T-cell (primary cell): ENCODE results near the gene SEC14L3. TPM values are rescaled to one million over a fixed set of nuclear protein-coding genes. Genes with fewer than 3 reads are reported as not detected.

Source experiments
- ATAC-seq, 4 experiments: fragments of 200-7000 bp in 3 of 4; fragments of 150-1000 bp in 1 of 4; cut with Tn5 transposase; replicated peaks in 1 of 4; 1 replicate in 3 of 4; 2 replicates in 1 of 4; pipeline ENCODE4 v1.10.0; 2021; ENCODE audit warnings: moderate library complexity in 3 of 4, mild to moderate bottlenecking in 2 of 4, moderate number of reproducible peaks in 1 of 4
- CTCF ChIA-PET, 2 donors: fragments of 300-600 bp; sonication (Branson Sonifier 250); formaldehyde crosslinking; loops; one replicate each; lab custom pipeline; 2022; ENCODE audit warnings: antibody characterized with exemption in 2 of 2; lab: Charles Lee
- POLR2A ChIA-PET, 2 donors: fragments of 300-600 bp; sonication (Branson Sonifier 250); formaldehyde crosslinking; loops; one replicate each; lab custom pipeline; 2022; ENCODE audit warnings: antibody characterized with exemption in 2 of 2; lab: Charles Lee
- DNase-seq, 35 experiments: peaks; one replicate each; pipeline versions ENCODE4 v3.0.0 to v3.0.0-alpha.2; 2013 to 2023
- H3K27ac ChIP-seq: one replicate; pipeline ENCODE4 v1.5.1; 2013; ENCODE audit warnings: low read length
- H3K27me3 ChIP-seq, 2 experiments: replicated peaks in 1 of 2; 1 replicate in 1 of 2; 2 replicates in 1 of 2; pipeline versions ENCODE4 v1.6.1 to v1.7.0; 2013; ENCODE audit warnings: low read length in 1 of 2, mixed read lengths in 1 of 2; ENCODE audit not compliant: control insufficient read depth in 2 of 2, insufficient read depth in 2 of 2; ENCODE audit errors: extremely low read depth in 1 of 2
- H3K36me3 ChIP-seq, 2 donors: 1 replicate in 1 of 2; 2 replicates in 1 of 2; pipeline versions ENCODE4 v1.6.1 to v1.7.0; 2013; ENCODE audit warnings: low read length in 1 of 2; ENCODE audit not compliant: control insufficient read depth in 2 of 2, insufficient read depth in 1 of 2; ENCODE audit errors: extremely low read depth in 1 of 2
- H3K4me1 ChIP-seq, 2 experiments: 1 replicate in 1 of 2; 2 replicates in 1 of 2; pipeline versions ENCODE4 v1.6.1 to v1.7.0; 2013; ENCODE audit warnings: low read length in 2 of 2, mixed read lengths in 1 of 2; ENCODE audit not compliant: insufficient read depth in 2 of 2, control insufficient read depth in 1 of 2; ENCODE audit errors: extremely low read depth in 1 of 2
- H3K4me3 ChIP-seq, 2 donors: 1 replicate in 1 of 2; 2 replicates in 1 of 2; pipeline versions ENCODE4 v1.5.1 to v1.7.0; 2013; ENCODE audit warnings: mild to moderate bottlenecking in 2 of 2, low read length in 1 of 2, moderate library complexity in 1 of 2; ENCODE audit not compliant: control insufficient read depth in 1 of 2; ENCODE audit errors: extremely low read depth in 1 of 2
- H3K9me3 ChIP-seq: 2 replicates; pipeline ENCODE4 v1.7.0; 2013
- H3K27ac Mint-ChIP-seq, 2 donors: one replicate each; pipeline ENCODE4 v1.8.0; 2020 to 2021; ENCODE audit warnings: mild to moderate bottlenecking in 2 of 2, mixed read lengths in 2 of 2
- H3K27me3 Mint-ChIP-seq, 2 donors: one replicate each; pipeline ENCODE4 v1.8.0; 2021 to 2022; ENCODE audit warnings: mixed read lengths in 2 of 2
- H3K36me3 Mint-ChIP-seq: one replicate; pipeline ENCODE4 v1.8.0; 2021; ENCODE audit warnings: mixed read lengths
- H3K4me1 Mint-ChIP-seq, 3 donors: one replicate each; pipeline ENCODE4 v1.8.0; 2020 to 2022; ENCODE audit warnings: mixed read lengths in 3 of 3, mild to moderate bottlenecking in 1 of 3
- H3K4me3 Mint-ChIP-seq, 3 donors: one replicate each; pipeline ENCODE4 v1.8.0; 2020 to 2022; ENCODE audit warnings: mild to moderate bottlenecking in 3 of 3, mixed read lengths in 3 of 3, moderate library complexity in 3 of 3
- H3K9me3 Mint-ChIP-seq, 3 donors: one replicate each; pipeline ENCODE4 v1.8.0; 2020 to 2022; ENCODE audit warnings: mixed read lengths in 3 of 3
- WGBS: methylation state at CpG from one replicate; pipeline ENCODE4 v1.1.5; 2013; ENCODE audit warnings: missing lambda C conversion rate; ENCODE audit not compliant: insufficient coverage; 5-methylcytosine and 5-hydroxymethylcytosine counted together
- total RNA-seq, 35 experiments: library from RNA in 6 of 35; stranded (reverse) in 6 of 35; fragments of 120-200 nt in 1 of 35; gene quantifications; one replicate each; pipeline versions ENCODE4 v1.2.1 to v1.2.4 and lab custom pipeline; 2013 to 2026

Gene SEC14L3
- total RNA-seq, 5 donors from 2014 or later (not counting 1 experiment from before 2014, with no cell fraction given) = not detected

DNA sequence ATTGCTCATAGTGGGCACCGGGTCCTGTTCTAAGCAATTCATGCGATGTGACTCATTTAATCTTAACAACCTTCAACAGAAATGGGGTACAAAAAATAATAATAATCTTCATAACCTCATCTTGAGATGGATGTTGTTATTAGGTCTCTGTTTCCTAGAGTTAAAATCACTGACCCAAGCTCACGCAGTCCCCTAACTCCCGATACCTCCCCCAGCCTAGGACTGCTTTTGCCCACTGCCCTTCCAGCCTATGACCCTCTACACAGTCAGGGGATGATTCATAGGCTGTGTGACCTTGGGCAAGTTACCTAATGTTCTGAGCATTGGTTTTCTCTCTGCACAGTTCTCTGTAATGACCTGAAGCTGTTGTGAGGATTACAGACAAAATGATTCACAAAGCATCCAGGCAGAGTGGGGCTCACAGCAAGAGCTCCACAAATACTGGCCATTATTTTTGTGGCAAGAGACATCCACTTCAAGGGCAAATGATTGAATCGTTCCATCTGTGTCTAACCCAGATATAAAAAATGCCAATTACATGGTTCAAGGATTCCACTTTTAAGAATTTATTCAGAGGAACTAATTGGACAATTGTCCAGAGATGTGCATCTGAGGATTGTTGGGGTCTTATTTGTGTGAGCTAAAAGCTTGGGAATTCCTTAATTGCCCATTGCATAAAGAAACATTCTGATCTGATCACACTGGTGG is 26.2 kb downstream of the SEC14L3 start:
- 60% methylated on average over 1 of the region's 5 CpGs for WGBS
- ChIA-PET CTCF (interaction anchor here (0.6 to 1.1 kb wide), 5 partner anchors 14 to 344 kb away, joined by 3 to 10 read pairs (median 3); partner anchors contain the start of gene LIF (in 1 of the 2)), POLR2A (interaction anchor here in 1 of 2 donors (0.7 kb wide), 2 partner anchors 308 to 682 kb away, joined by 3 read pairs; no protein-coding TSS in a partner anchor)
- H3K4me3 ChIP-seq = no peak overlapping the region
- Mint-ChIP-seq H3K9me3 (peaks cover 0 to 4% (median 2%) of the 10 kb centered on the region in 3 donors), H3K4me1 (peaks cover 15 to 23% (median 23%) of the 10 kb centered on the region in 3 donors), H3K27ac (no peak overlapping the region), H3K4me3 (no peak overlapping the region), H3K27me3 (peaks cover 35 to 44% of the 10 kb centered on the region in 2 donors), H3K36me3 (no peaks in the 10 kb centered on the region)
- no peak for ATAC-seq
- no peaks in the 10 kb centered on the region for H3K36me3 ChIP-seq
- H3K4me1 ChIP-seq = peaks cover 0 to 17% of the 10 kb centered on the region in 2 experiments
- peaks cover 2 to 70% of the 10 kb centered on the region in 2 experiments for H3K27me3 ChIP-seq
- H3K9me3 ChIP-seq = no peaks in the 10 kb centered on the region
- no peak for DNase-seq
- no peak overlapping the region for H3K27ac ChIP-seq

DNA sequence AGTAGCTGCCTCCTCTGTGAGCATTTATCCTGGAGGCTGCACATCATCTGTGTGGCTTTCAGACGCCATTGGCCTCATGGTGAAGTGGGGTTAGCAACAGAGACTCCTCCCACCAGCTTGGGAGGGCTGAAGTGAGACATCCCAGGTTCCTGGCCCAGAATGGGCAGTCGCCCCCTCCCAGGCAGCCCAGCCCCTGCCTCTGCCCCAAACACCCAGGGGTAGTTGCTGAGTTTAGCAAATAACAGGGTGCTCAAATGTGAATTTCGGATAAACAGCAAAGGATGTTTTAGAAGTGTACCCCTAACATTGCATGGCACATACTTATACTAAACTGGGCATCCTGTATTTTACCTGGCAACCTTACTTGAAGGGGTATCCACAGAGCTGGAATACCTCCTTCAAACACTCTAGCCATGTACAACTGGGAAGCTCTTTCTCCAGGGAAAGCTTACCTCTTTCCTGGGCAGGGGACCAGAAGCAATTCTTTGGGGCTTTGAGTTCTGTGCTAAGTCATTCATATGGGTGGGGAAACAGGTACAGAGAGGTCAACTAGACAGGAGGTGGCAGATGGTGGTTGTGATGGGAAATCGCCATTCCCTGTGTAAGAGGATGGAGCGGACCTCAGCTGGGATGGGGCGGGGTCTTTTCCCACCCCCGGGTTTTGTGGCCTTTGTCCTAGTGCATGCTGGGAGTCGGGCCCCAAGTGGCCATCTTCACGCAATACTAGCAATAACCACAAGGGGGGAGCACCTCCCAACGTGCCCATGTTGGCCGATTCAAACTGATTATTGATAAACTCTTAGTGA is 27.0 kb downstream of the SEC14L3 start:
- Mint-ChIP-seq H3K36me3 (no peaks in the 10 kb centered on the region), H3K4me3 (no peak overlapping the region), H3K27me3 (peaks cover 40 to 50% of the 10 kb centered on the region in 2 donors), H3K9me3 (peaks cover 0 to 4% (median 2%) of the 10 kb centered on the region in 3 donors), H3K27ac (no peak overlapping the region), H3K4me1 (peaks cover 15 to 26% (median 23%) of the 10 kb centered on the region in 3 donors)
- ChIA-PET CTCF (interaction anchor here (0.6 to 1.3 kb wide), 5 partner anchors 17 to 343 kb away, joined by 3 to 10 read pairs (median 5); partner anchors contain the start of gene LIF (in 1 of the 2)), POLR2A (interaction anchor here in 1 of 2 donors (0.7 kb wide), 1 partner anchor 307 kb away, joined by 3 read pairs; no protein-coding TSS in a partner anchor)
- Histone ChIP-seq H3K36me3 (no peaks in the 10 kb centered on the region), H3K4me1 (peaks cover 0 to 17% of the 10 kb centered on the region in 2 experiments), H3K27me3 (peaks cover 2 to 71% of the 10 kb centered on the region in 2 experiments), H3K9me3 (no peaks in the 10 kb centered on the region), H3K4me3 (no peak overlapping the region), H3K27ac (no peak overlapping the region)
- DNase-seq (peak in 17 of 35 experiments; percentile 22 to 74 (median 38)), ATAC-seq (peak in 3 of 4 experiments; percentile 42 to 49 (median 44))
- 33% methylated on average over 3 of the region's 11 CpGs for WGBS

DNA sequence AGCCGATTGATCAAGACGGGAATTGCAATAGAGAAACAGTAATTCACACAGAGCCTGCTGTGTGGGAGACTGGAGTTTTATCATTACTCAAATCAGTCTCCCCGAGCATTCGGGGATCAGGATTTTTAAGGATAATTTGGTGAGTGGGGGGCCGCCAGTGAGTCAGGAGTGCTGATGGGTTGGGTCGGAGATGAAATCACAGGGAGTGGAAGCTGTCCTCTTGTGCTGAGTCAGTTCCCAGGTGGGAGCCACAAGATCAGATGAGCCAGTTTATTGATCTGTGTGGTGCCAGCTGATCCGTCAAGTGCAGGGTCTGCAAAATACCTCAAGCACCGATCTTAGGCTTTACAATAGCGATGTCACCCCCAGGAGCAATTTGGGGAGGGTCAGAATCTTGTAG is 30.7 kb downstream of the SEC14L3 start:
- Histone ChIP-seq H3K27ac (no peak overlapping the region), H3K4me3 (no peak overlapping the region), H3K9me3 (no peaks in the 10 kb centered on the region), H3K4me1 (peaks cover 0 to 24% of the 10 kb centered on the region in 2 experiments), H3K27me3 (peaks cover 0 to 68% of the 10 kb centered on the region in 2 experiments), H3K36me3 (no peaks in the 10 kb centered on the region)
- ATAC-seq = no peak
- Mint-ChIP-seq H3K4me1 (peaks cover 16 to 31% (median 30%) of the 10 kb centered on the region in 3 donors), H3K36me3 (peaks cover 3% of the 10 kb centered on the region), H3K9me3 (peaks cover 4 to 7% (median 4%) of the 10 kb centered on the region in 3 donors), H3K27me3 (peaks cover 36 to 44% of the 10 kb centered on the region in 2 donors), H3K4me3 (no peak overlapping the region), H3K27ac (peak overlapping the region in 1 of 2 donors; percentile 40)
- no peak for DNase-seq
- WGBS = 85% methylated on average over 2 of the region's 9 CpGs
- POLR2A ChIA-PET = interaction anchor here in 1 of 2 donors (0.7 kb wide), 1 partner anchor 32 kb away, joined by 9 read pairs; no protein-coding TSS in a partner anchor
- CTCF ChIA-PET = interaction anchor here in 1 of 2 donors (0.9 kb wide), 1 partner anchor 14 kb away, joined by 3 read pairs; no protein-coding TSS in a partner anchor

DNA sequence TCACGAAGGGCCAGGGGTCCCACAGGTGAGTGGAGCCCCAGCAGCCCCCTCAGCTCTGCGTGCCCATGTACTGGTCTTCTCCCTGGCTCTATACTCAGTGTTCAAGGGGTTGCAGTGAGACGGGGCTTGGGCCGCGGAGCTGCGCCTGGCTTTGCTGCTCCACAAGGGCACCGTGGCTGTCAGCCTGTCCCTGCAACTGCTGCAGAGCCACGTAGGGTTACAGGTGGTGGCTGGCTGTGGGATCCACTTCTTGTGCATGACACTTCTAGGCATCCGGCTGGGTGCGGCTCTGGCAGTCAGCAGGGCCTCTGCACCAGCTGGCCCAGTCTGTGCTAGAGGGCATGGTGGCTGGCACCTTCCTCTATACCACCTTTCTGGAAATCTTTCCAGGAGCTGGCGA is 32.0 kb downstream of the SEC14L3 start:
- ChIA-PET POLR2A (no interaction called here), CTCF (no interaction called here)
- 89% methylated on average over 10 of the region's 11 CpGs for WGBS
- Mint-ChIP-seq H3K36me3 (peaks cover 11% of the 10 kb centered on the region), H3K4me1 (peaks cover 29 to 37% (median 36%) of the 10 kb centered on the region in 3 donors), H3K27me3 (peaks cover 29 to 37% of the 10 kb centered on the region in 2 donors), H3K4me3 (no peak overlapping the region), H3K9me3 (peaks cover 4 to 16% (median 4%) of the 10 kb centered on the region in 3 donors), H3K27ac (peak overlapping the region in 1 of 2 donors; percentile 39)
- peaks cover 0 to 32% of the 10 kb centered on the region in 2 experiments for H3K4me1 ChIP-seq
- H3K36me3 ChIP-seq = no peaks in the 10 kb centered on the region
- H3K27ac ChIP-seq = no peak overlapping the region
- DNase-seq (no peak), ATAC-seq (no peak)
- H3K27me3 ChIP-seq = peaks cover 0 to 59% of the 10 kb centered on the region in 2 experiments
- no peaks in the 10 kb centered on the region for H3K9me3 ChIP-seq
- no peak overlapping the region for H3K4me3 ChIP-seq

DNA sequence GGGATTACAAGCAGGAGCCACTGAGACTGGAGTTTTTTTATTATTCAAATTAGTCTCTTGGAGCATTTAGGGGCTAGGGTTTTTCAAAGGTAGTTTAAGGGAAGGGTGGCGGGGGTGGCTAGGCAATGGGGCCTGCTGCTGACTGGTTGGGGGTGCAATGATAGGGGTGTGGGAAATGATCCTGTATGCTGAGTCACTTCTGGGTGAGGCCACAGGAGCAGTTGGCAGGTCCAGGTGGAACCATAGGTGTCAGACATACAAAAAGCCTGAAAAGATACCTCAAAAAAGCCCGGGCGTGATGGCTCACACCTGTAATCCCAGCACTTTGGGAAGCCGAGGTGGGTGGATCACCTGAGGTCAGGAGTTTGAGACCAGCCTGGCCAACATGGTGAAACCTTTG is 32.6 kb downstream of the SEC14L3 start:
- Mint-ChIP-seq H3K27me3 (peaks cover 29 to 37% of the 10 kb centered on the region in 2 donors), H3K4me3 (no peak overlapping the region), H3K36me3 (peaks cover 14% of the 10 kb centered on the region), H3K27ac (no peak overlapping the region), H3K9me3 (peaks cover 4 to 19% (median 4%) of the 10 kb centered on the region in 3 donors), H3K4me1 (peaks cover 35 to 42% (median 42%) of the 10 kb centered on the region in 3 donors)
- H3K9me3 ChIP-seq = no peaks in the 10 kb centered on the region
- peaks cover 0 to 57% of the 10 kb centered on the region in 2 experiments for H3K27me3 ChIP-seq
- CTCF ChIA-PET = interaction anchor here in 1 of 2 donors (0.7 kb wide), 1 partner anchor 16 kb away, joined by 8 read pairs; no protein-coding TSS in a partner anchor
- no peak for ATAC-seq
- peaks cover 0 to 33% of the 10 kb centered on the region in 2 experiments for H3K4me1 ChIP-seq
- no peak overlapping the region for H3K4me3 ChIP-seq
- DNase-seq = no peak
- no peaks in the 10 kb centered on the region for H3K36me3 ChIP-seq
- 90% methylated on average over 2 of the region's 4 CpGs for WGBS
- POLR2A ChIA-PET = no interaction called here
- H3K27ac ChIP-seq = no peak overlapping the region
